Measurements from ENCODE around the gene POC1A.

Gene POC1A

GRCh38 chr3:52123106-52123725 is 31.0 kb downstream of the POC1A start:
- TF ChIP-seq, protein P1, sequence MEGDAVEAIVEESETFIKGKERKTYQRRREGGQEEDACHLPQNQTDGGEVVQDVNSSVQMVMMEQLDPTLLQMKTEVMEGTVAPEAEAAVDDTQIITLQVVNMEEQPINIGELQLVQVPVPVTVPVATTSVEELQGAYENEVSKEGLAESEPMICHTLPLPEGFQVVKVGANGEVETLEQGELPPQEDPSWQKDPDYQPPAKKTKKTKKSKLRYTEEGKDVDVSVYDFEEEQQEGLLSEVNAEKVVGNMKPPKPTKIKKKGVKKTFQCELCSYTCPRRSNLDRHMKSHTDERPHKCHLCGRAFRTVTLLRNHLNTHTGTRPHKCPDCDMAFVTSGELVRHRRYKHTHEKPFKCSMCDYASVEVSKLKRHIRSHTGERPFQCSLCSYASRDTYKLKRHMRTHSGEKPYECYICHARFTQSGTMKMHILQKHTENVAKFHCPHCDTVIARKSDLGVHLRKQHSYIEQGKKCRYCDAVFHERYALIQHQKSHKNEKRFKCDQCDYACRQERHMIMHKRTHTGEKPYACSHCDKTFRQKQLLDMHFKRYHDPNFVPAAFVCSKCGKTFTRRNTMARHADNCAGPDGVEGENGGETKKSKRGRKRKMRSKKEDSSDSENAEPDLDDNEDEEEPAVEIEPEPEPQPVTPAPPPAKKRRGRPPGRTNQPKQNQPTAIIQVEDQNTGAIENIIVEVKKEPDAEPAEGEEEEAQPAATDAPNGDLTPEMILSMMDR (IDR thresholded peaks at IDR 0.05): peak; percentile 97

- TF ChIP-seq, protein P1 (IDR thresholded peaks at IDR 0.05): no peak
Observed at GRCh38 chr3:52122491-52122890, 31.7 kb downstream of the POC1A start.

DNA sequence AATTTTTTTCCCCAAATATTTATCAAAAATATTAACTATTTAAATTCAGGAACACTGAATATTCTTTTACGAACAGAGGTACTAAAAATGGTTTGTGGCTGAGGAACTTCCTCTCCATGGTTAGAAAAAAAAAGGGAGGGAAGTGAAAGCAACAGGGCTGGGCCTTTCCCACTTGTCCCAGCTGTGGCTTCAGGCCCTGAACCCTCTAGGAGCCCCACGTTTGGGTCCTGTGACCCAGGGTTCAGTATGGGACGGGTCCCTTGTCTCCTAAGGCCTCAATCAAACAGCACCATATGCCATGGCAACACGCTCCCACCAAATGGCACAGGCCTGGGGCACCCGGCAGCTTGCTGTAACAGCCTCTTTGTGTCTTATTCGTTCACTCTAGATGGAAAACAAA is 32.4 kb downstream of the POC1A start:
- TF ChIP-seq, protein P1 (IDR thresholded peaks at IDR 0.05): no peak

DNA sequence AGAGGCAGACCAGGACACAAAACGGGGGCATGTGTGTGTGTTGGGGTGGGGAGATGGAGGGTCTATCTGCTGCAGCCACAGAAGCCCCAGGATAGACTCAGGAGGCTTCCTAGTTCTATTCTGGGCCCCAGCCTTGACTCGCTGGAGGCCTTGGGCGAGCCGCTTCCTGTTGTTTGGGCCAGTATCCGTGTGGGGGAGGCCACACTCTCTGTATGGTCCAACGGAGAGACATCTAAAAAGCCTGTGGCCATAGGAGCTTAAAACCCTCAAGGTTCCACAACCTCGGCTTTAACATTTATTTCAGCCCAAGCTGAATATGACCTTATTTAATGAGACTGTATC is 32.8 kb downstream of the POC1A start:
- TF ChIP-seq, protein P1 (IDR thresholded peaks at IDR 0.05): no peak

DNA sequence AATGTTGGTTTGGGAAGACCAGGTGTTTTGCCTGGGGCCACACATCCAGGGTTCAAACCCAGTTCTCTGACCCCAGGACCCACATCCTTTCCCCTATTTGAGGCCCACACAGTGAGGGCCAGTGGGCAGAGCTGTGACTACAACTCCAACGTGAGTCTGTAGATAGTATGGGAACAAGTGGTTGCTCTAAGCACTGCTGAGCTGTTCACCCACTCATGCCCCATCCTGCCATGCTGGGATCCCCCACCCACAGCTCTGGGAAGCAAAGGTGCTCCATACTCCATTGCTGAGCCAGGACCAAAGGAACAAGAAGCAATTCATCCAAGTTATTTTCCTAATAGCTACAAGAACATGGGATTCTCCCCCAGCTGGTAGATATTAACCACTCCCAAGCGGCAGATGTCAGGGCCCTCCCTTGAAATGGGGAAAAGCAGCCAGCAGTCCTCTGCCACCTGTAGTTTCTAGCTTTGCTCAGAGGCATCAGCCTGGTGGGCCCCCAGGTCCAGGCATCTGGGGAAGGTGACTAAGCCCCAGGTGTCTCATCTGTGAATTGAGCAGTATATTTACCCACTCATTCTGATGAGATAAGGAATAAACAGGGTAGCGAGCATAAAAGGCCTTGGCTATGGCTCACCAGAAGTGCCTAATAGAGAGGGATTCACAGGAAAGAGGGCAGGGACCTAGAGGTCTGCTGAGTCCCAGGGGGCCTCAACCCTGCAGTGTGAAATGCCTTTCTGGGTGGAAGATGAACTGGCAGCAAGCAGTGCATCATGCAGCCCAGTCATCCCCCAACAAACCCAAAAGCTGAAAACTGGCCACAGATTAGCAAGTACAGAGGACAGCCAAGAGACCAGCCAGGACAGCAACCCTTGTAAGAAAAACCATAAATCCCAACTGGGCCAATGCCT is 33.4 kb downstream of the POC1A start:
- TF ChIP-seq, protein P1 (IDR thresholded peaks at IDR 0.05): no peak

- TF ChIP-seq, protein P1 (IDR thresholded peaks at IDR 0.05): no peak
Observed at GRCh38 chr3:52119826-52120225, 34.4 kb downstream of the POC1A start.

DNA sequence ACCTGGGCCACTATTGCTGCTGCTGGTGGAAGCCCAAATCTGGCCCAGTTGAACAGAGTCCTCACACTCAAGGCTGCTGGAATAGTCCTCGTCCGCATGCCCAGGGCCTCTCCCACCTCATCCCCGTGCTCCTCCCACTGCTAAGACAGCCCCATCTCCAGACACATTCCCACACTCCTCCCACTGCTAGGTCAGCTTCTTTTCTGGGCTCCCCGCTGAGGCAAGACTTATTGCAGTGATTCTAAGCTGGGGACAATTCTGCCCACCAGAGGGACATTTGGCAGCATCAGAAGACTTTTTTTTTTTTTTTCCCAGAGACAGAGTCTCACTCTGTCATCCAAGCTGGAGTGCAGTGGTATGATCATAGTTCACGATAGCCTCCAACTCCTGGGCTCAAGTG is 35.1 kb downstream of the POC1A start:
- TF ChIP-seq, protein P1 (IDR thresholded peaks at IDR 0.05): no peak

All from LNCAP (cell line).